ENCODE data around the gene ATP8A2.

Gene ATP8A2

DNA sequence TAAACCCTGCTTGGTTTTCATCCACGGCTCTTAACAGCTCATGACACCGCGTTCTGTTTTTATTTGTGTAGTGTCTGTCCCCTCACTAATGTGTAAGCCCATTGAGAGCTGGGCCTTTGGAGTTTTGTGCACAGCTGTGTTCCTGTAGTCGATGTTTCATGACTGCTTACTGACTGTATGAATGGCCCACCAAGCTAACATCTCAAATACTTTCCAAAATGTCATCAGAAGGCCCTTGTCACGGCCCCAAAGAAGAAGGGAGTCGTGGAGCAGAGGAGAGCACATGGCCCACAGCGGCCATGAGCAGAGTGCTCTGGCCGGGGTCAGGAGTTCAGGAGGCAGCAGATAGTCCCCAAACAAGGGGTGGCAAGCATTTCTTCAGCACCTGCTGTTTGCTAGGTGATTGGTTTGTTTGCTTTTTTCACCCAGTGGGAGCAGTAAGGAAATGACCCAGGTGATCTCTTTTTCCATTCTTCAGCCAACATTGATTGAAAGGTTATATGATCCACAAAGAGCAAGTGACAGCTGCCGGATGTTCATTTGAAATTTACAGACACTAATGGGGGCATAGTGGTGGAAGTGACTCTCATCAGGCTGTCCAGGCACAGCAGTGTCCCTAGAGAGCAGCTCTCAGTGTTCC, 315.2 kb downstream of the ATP8A2 start:
- Histone ChIP-seq H3K27ac (ENCODE audit: insufficient read depth, low read depth, low read length, poor library complexity, severe bottlenecking) (no peak overlapping the region), H3K36me3 (ENCODE audit: control insufficient read depth, insufficient read depth, low read length) (no peaks in the 10 kb centered on the region), H3K4me1 (ENCODE audit: control insufficient read depth, insufficient read depth, low read length) (no peaks in the 10 kb centered on the region), H3K4me3 (ENCODE audit: insufficient read depth, low read depth, low read length) (no peak overlapping the region), H3K27me3 (ENCODE audit: control insufficient read depth, insufficient read depth, low read length, poor library complexity, severe bottlenecking) (no peaks in the 10 kb centered on the region), H3K9me3 (ENCODE audit: control insufficient read depth, low read length) (no peaks in the 10 kb centered on the region)
- 95% methylated on average over 9 of the region's 9 CpGs for WGBS, 2 experiments

DNA sequence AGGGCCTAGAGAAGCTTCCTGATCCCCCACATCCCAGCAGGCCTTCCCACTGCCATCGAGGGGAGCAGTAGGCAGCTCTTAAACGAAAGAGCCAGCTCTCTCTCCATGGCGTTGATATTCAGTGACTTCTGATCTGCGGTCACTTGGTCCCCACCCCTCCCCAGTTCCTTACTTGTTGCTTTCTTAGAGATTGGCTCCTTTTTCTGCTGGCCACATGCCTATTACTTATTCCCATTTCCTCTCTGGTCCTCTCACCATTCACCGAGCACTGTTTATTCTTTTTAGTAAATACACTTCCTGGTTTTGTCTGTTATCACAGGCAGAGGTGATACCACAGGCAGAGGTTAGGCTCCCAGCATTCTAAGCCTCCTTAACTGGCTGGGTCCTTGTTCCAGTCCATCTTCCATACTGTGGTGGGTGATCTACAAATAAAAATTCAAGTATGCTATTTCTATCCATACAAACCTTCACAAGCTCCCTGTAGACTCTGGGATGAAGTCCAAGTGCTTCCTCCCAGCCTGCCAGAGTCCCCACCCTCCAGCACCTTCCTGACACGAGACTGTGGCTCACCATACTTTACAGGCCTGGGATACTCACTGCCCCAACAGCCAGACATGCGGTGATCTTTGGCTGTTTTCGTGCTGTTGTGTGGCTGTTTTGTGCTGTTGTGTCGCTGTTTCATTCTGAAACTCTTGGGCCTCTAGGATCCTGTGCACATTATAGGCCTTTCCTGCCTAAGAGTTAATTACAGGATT, 315.9 kb downstream of the ATP8A2 start:
- H3K36me3 ChIP-seq (ENCODE audit: control insufficient read depth, insufficient read depth, low read length), result no peaks in the 10 kb centered on the region
- no peak overlapping the region for H3K27ac ChIP-seq (ENCODE audit: insufficient read depth, low read depth, low read length, poor library complexity, severe bottlenecking)
- no peaks in the 10 kb centered on the region for H3K9me3 ChIP-seq (ENCODE audit: control insufficient read depth, low read length)
- no peak overlapping the region for H3K4me3 ChIP-seq (ENCODE audit: insufficient read depth, low read depth, low read length)
- WGBS, 2 experiments, result 83 to 87% methylated on average over 9 of the region's 9 CpGs
- H3K27me3 ChIP-seq (ENCODE audit: control insufficient read depth, insufficient read depth, low read length, poor library complexity, severe bottlenecking), result no peaks in the 10 kb centered on the region
- no peaks in the 10 kb centered on the region for H3K4me1 ChIP-seq (ENCODE audit: control insufficient read depth, insufficient read depth, low read length)

DNA sequence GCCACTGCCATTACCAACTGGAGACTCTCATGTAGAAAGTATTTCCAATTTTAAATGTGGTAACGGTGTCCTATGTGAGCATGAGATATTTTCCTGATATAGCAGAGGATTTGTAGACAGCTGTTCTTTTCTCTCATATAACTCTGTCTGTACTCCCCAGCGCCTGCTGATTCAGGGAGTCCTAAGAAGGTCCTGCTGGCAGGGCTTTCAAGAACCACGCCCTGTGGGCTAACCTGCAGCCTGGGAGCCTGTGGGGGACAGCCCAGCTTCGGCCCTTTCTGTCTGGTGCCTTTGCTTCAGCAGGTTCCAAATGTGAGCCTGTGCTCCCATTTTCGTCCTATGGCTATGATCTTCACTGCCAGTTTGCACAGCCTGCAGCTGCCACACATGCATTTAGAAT, 316.8 kb downstream of the ATP8A2 start:
- no peak overlapping the region for H3K27ac ChIP-seq (ENCODE audit: insufficient read depth, low read depth, low read length, poor library complexity, severe bottlenecking)
- H3K4me1 ChIP-seq (ENCODE audit: control insufficient read depth, insufficient read depth, low read length), result no peaks in the 10 kb centered on the region
- H3K27me3 ChIP-seq (ENCODE audit: control insufficient read depth, insufficient read depth, low read length, poor library complexity, severe bottlenecking), result no peaks in the 10 kb centered on the region
- 85 to 88% methylated on average over 5 of the region's 5 CpGs for WGBS, 2 experiments
- H3K36me3 ChIP-seq (ENCODE audit: control insufficient read depth, insufficient read depth, low read length), result no peaks in the 10 kb centered on the region
- no peak overlapping the region for H3K4me3 ChIP-seq (ENCODE audit: insufficient read depth, low read depth, low read length)
- H3K9me3 ChIP-seq (ENCODE audit: control insufficient read depth, low read length), result no peaks in the 10 kb centered on the region

DNA sequence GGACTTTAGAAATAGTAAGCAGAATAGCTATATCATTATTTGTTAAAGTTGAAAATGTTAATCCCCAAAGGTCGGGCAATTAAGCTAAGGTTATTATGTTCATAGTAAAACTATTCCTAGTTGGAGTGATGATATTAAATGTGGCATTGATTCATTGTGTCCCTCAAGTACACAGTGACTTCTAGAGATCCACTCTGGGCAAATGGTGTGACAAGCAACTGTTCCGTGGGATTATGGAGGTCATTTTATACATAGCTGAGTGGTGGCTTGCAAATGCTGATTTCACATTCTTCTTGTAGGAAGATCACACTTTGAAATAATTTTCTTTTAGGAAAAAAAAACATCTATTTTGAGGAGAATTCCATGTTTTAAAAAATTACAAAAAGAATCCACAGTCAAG, 317.8 kb downstream of the ATP8A2 start:
- H3K27me3 ChIP-seq (ENCODE audit: control insufficient read depth, insufficient read depth, low read length, poor library complexity, severe bottlenecking), result no peaks in the 10 kb centered on the region

DNA sequence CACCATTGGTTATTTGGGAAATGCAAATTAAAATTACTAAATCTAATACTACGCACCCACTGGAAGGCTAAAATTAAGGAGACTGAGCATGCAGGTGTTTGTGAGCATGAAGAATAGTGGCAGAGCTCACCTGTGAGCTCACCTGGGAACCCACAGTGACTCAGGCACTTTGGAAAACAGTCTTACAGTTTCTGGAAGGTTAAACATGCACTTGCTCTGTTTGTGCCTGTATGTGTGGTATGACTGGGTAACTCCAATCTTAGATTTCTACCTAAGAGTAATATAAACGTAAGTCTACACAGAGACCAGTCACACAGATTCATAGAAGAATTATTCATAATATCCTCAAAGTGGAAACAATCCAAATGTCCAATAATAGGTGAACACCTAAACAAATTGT, 318.8 kb downstream of the ATP8A2 start:
- Histone ChIP-seq H3K4me1 (ENCODE audit: control insufficient read depth, insufficient read depth, low read length) (no peaks in the 10 kb centered on the region), H3K27ac (ENCODE audit: insufficient read depth, low read depth, low read length, poor library complexity, severe bottlenecking) (no peak overlapping the region), H3K27me3 (ENCODE audit: control insufficient read depth, insufficient read depth, low read length, poor library complexity, severe bottlenecking) (no peaks in the 10 kb centered on the region), H3K4me3 (ENCODE audit: insufficient read depth, low read depth, low read length) (no peak overlapping the region), H3K9me3 (ENCODE audit: control insufficient read depth, low read length) (no peaks in the 10 kb centered on the region), H3K36me3 (ENCODE audit: control insufficient read depth, insufficient read depth, low read length) (no peaks in the 10 kb centered on the region)
- WGBS, 2 experiments, result 98 to 100% methylated on average over 1 to 2 of the region's 2 CpGs

More for the DNA sequence above, 317.8 kb downstream of the ATP8A2 start:
- Histone ChIP-seq H3K9me3 (ENCODE audit: control insufficient read depth, low read length) (no peaks in the 10 kb centered on the region), H3K36me3 (ENCODE audit: control insufficient read depth, insufficient read depth, low read length) (no peaks in the 10 kb centered on the region), H3K4me1 (ENCODE audit: control insufficient read depth, insufficient read depth, low read length) (no peaks in the 10 kb centered on the region), H3K27ac (ENCODE audit: insufficient read depth, low read depth, low read length, poor library complexity, severe bottlenecking) (no peak overlapping the region), H3K4me3 (ENCODE audit: insufficient read depth, low read depth, low read length) (no peak overlapping the region)
- 91 to 95% methylated on average over 2 of the region's 2 CpGs for WGBS, 2 experiments

DNA sequence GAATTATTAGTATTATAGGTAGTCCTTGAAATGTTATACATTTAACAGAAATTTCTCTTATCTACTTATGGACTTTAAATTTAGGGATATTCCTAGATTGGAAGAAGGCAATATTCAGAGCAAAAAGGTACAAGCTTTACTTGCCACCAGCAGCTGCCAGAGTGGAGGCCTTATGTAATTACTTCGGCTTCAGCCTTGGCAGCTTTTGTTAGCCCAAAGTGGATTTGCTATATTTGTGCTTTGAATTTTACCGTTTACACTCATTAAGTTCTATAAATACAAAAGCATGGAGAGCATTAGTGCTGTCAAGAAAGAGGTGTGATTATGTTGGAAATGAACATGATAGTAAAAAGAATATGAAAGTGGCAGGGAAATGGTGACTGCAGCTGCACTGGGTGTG, 319.9 kb downstream of the ATP8A2 start:
- Histone ChIP-seq H3K4me3 (ENCODE audit: insufficient read depth, low read depth, low read length) (no peak overlapping the region), H3K27ac (ENCODE audit: insufficient read depth, low read depth, low read length, poor library complexity, severe bottlenecking) (no peak overlapping the region), H3K36me3 (ENCODE audit: control insufficient read depth, insufficient read depth, low read length) (no peaks in the 10 kb centered on the region), H3K9me3 (ENCODE audit: control insufficient read depth, low read length) (no peaks in the 10 kb centered on the region), H3K27me3 (ENCODE audit: control insufficient read depth, insufficient read depth, low read length, poor library complexity, severe bottlenecking) (no peaks in the 10 kb centered on the region), H3K4me1 (ENCODE audit: control insufficient read depth, insufficient read depth, low read length) (no peaks in the 10 kb centered on the region)
- 89 to 100% methylated on average over 1 to 2 of the region's 2 CpGs for WGBS, 2 experiments

DNA sequence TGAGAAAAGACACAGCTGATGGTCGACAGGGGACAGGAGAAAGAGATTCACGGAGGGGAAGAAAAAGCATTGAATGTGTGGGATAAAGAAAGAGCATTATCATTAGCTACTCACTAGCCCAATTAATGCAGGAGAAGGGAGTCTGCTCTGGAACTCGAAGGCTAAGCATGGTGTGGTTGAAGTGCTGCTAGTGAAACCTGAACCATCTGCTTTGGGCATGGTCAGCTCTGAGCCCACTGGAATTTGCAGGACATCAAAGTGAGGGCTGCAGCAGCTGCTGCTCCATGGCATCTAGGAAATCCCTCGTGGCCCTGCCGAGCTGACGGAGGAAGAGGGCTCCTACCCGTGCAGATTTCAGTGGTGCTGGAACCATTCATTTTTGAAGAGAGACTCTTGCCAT, 320.3 kb downstream of the ATP8A2 start:
- Histone ChIP-seq H3K9me3 (ENCODE audit: control insufficient read depth, low read length) (no peaks in the 10 kb centered on the region), H3K4me3 (ENCODE audit: insufficient read depth, low read depth, low read length) (no peak overlapping the region), H3K36me3 (ENCODE audit: control insufficient read depth, insufficient read depth, low read length) (no peaks in the 10 kb centered on the region), H3K27me3 (ENCODE audit: control insufficient read depth, insufficient read depth, low read length, poor library complexity, severe bottlenecking) (no peaks in the 10 kb centered on the region), H3K4me1 (ENCODE audit: control insufficient read depth, insufficient read depth, low read length) (no peaks in the 10 kb centered on the region), H3K27ac (ENCODE audit: insufficient read depth, low read depth, low read length, poor library complexity, severe bottlenecking) (no peak overlapping the region)
- WGBS, 2 experiments, result 51 to 63% methylated on average over 7 of the region's 7 CpGs

DNA sequence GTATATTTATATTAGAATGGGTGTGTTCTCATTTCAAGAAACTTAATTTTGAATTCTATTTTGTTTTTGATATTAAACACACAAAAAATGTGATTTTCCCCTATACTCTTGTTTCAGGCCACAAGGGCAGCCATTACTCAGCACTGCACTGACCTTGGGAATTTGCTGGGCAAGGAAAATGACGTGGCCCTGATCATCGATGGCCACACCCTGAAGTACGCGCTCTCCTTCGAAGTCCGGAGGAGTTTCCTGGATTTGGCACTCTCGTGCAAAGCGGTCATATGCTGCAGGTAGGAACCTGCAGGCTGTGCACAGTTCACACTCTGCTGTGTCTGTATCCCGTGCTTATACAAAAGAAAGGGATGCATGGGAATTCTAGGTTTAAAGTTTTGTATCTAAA, 327.3 kb downstream of the ATP8A2 start:
- no peak overlapping the region for H3K27ac ChIP-seq (ENCODE audit: insufficient read depth, low read depth, low read length, poor library complexity, severe bottlenecking)

DNA sequence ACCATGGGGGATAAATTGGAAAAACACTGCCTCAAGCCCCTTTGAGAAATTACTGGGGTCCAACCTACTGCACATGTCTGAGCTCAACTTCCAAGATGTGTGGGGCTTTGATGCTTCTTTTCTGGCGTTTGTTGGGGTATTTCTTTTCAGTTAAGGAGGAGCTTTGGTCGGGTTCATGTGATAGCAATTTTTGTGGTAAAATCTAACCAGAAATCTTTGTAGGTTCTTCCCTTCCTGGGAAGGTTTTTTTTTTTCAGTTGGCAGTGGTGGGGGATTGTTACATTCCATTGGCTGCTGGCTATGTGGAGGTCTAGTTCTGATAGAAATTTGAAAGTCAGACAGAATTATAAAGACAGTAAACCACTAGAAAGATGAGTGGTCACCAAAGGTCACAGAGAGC, 327.8 kb downstream of the ATP8A2 start:
- H3K27me3 ChIP-seq (ENCODE audit: control insufficient read depth, insufficient read depth, low read length, poor library complexity, severe bottlenecking), result no peaks in the 10 kb centered on the region
- 88 to 89% methylated on average over 2 of the region's 2 CpGs for WGBS, 2 experiments
- H3K36me3 ChIP-seq (ENCODE audit: control insufficient read depth, insufficient read depth, low read length), result no peaks in the 10 kb centered on the region
- no peaks in the 10 kb centered on the region for H3K9me3 ChIP-seq (ENCODE audit: control insufficient read depth, low read length)
- no peaks in the 10 kb centered on the region for H3K4me1 ChIP-seq (ENCODE audit: control insufficient read depth, insufficient read depth, low read length)
- H3K4me3 ChIP-seq (ENCODE audit: insufficient read depth, low read depth, low read length), result no peak overlapping the region
- no peak overlapping the region for H3K27ac ChIP-seq (ENCODE audit: insufficient read depth, low read depth, low read length, poor library complexity, severe bottlenecking)

More for the DNA sequence above, 327.3 kb downstream of the ATP8A2 start:
- Histone ChIP-seq H3K36me3 (ENCODE audit: control insufficient read depth, insufficient read depth, low read length) (no peaks in the 10 kb centered on the region), H3K27me3 (ENCODE audit: control insufficient read depth, insufficient read depth, low read length, poor library complexity, severe bottlenecking) (no peaks in the 10 kb centered on the region), H3K4me1 (ENCODE audit: control insufficient read depth, insufficient read depth, low read length) (no peaks in the 10 kb centered on the region), H3K4me3 (ENCODE audit: insufficient read depth, low read depth, low read length) (no peak overlapping the region), H3K9me3 (ENCODE audit: control insufficient read depth, low read length) (no peaks in the 10 kb centered on the region)
- WGBS, 2 experiments, result 94 to 97% methylated on average over 9 of the region's 9 CpGs

DNA sequence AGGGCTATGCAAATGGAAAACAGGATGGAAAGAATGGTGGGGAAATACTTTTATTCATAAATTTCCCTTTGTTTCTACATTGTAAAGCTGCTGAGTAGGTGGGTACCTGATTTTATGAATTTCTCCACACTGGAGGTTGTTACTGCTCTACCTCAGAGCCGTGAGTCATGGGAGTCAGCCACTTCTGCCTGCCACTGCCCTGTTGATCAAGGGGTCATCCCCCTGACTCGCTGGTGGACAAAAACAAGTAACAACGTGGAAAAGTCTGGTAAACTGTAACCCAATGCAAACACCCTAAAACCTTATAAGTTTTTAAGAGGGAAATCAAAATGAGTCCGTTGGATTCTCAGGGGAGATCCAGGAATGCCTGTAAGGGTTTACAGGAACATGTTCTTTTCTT, 329.5 kb downstream of the ATP8A2 start:
- Histone ChIP-seq H3K27ac (ENCODE audit: insufficient read depth, low read depth, low read length, poor library complexity, severe bottlenecking) (no peak overlapping the region), H3K36me3 (ENCODE audit: control insufficient read depth, insufficient read depth, low read length) (no peaks in the 10 kb centered on the region), H3K4me1 (ENCODE audit: control insufficient read depth, insufficient read depth, low read length) (no peaks in the 10 kb centered on the region), H3K9me3 (ENCODE audit: control insufficient read depth, low read length) (no peaks in the 10 kb centered on the region), H3K4me3 (ENCODE audit: insufficient read depth, low read depth, low read length) (no peak overlapping the region), H3K27me3 (ENCODE audit: control insufficient read depth, insufficient read depth, low read length, poor library complexity, severe bottlenecking) (no peaks in the 10 kb centered on the region)
- WGBS, 2 experiments, result 74 to 76% methylated on average over 4 of the region's 4 CpGs

Measured in ectodermal cell (in vitro differentiated cells).